ENCODE measurements around the gene LILRA1. TPM values are rescaled to one million over a fixed set of nuclear protein-coding genes. Genes with fewer than 3 reads are reported as not detected.
A peak's percentile ranks its signal among the peaks of the same experiment; 100 is the strongest.
"Not testable (repeated sequence)": the region's sequence is repeated elsewhere in the genome, so short reads cannot be mapped to it uniquely, and the experiment has no call there.

The LILRA1 gene
- total and polyA plus RNA-seq, 12 donors = 0.19 to 2.8 (median 0.40) TPM

DNA sequence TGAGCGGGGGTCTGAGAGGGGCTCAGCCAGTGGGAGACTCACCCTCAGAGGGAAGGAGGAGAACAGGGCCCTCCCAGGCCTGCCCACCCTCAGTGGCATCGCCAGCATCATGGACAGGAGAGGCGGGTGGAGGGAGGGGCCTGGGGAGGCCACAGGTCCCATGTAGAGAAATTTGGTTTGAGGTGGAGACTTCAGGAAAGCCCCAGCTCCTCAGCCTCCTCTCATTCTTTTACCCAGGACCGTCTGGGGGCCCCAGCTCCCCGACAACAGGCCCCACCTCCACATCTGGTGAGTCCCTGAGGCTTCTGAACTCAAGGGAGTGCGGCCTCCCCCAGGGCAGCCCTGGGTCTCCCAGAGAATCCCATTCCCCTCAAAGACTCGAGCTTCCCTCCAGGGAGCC lies 40.0 kb downstream of the LILRA1 start:
- H3K4me3 ChIP-seq = no peak overlapping the region
- WGBS, 2 donors = 61 to 77% methylated on average over 7 of the region's 7 CpGs
- TF ChIP-seq, protein P1, sequence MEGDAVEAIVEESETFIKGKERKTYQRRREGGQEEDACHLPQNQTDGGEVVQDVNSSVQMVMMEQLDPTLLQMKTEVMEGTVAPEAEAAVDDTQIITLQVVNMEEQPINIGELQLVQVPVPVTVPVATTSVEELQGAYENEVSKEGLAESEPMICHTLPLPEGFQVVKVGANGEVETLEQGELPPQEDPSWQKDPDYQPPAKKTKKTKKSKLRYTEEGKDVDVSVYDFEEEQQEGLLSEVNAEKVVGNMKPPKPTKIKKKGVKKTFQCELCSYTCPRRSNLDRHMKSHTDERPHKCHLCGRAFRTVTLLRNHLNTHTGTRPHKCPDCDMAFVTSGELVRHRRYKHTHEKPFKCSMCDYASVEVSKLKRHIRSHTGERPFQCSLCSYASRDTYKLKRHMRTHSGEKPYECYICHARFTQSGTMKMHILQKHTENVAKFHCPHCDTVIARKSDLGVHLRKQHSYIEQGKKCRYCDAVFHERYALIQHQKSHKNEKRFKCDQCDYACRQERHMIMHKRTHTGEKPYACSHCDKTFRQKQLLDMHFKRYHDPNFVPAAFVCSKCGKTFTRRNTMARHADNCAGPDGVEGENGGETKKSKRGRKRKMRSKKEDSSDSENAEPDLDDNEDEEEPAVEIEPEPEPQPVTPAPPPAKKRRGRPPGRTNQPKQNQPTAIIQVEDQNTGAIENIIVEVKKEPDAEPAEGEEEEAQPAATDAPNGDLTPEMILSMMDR (IDR thresholded peaks at IDR 0.05) = no peak
- no peak for ATAC-seq
- H3K36me3 ChIP-seq = no peaks in the 10 kb centered on the region
- peaks cover 0 to 4% (median 0%) of the 10 kb centered on the region in 9 donors for H3K4me1 ChIP-seq
- no peak overlapping the region for H3K27ac ChIP-seq
- H3K9me3 ChIP-seq = no peaks in the 10 kb centered on the region
- DNase-seq = no peak
- intact Hi-C loops (cut with DNase I) = no loop called here
- H3K27me3 ChIP-seq = peaks cover 0 to 39% (median 25%) of the 10 kb centered on the region in 7 donors

DNA sequence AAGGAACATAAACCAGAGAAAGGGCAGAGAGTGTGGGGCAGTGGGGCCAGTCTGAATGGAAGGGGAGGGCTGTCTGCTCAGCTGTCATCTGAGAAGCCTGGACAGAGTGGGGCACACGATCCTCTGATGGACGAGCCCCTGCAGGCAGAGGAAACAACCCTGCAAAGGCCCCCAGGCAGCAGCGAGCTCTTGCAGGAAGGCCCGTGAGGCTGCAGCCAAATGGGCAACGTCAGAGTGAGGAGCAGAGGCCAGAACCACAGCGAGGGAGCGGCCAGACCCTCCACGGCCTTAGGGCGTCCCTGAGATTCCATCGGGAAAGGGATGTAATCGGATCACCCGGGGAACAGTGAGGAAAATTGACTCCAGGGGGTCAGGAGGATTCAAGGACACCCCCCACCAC lies 42.6 kb downstream of the LILRA1 start:
- intact Hi-C loops (cut with DNase I); DNase-seq; H3K9me3 ChIP-seq; H3K4me1 ChIP-seq; H3K27ac ChIP-seq; ATAC-seq; H3K36me3 ChIP-seq; H3K4me3 ChIP-seq: not testable (repeated sequence)
- WGBS, 2 donors = 4 to 11% methylated on average over 10 to 12 of the region's 12 CpGs
- peaks cover 0 to 34% (median 21%) of the 10 kb centered on the region in 7 donors for H3K27me3 ChIP-seq

DNA sequence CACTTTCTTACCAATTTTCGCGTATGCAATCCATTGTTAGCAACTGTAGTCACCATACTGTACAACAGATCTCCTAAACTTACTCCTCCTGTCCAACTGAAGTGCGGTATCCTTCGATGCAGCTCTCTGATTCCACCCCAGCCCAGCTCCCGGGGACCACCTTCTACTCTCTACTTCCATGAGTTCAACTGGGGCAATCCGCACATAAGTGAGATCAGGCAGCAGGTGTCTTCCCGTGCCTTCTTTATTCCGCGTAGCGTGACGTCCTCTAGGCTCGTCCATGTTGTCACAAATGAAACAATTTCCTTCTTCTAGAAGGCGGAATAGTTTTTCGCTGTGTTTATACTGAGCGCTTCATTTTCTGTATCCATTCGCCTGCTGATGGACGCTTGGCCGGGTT lies 45.3 kb downstream of the LILRA1 start:
- H3K36me3 ChIP-seq = no peaks in the 10 kb centered on the region
- H3K27ac ChIP-seq = no peak overlapping the region
- TF ChIP-seq, protein P1 (IDR thresholded peaks at IDR 0.05) = no peak
- no peaks in the 10 kb centered on the region for H3K9me3 ChIP-seq
- peaks cover 0 to 26% (median 12%) of the 10 kb centered on the region in 7 donors for H3K27me3 ChIP-seq
- no peak overlapping the region for H3K4me3 ChIP-seq
- no peaks in the 10 kb centered on the region for H3K4me1 ChIP-seq
- DNase-seq (no peak), ATAC-seq (no peak)
- intact Hi-C loops (cut with DNase I) = no loop called here
- 91% methylated on average over 18 of the region's 18 CpGs for WGBS, 2 donors

DNA sequence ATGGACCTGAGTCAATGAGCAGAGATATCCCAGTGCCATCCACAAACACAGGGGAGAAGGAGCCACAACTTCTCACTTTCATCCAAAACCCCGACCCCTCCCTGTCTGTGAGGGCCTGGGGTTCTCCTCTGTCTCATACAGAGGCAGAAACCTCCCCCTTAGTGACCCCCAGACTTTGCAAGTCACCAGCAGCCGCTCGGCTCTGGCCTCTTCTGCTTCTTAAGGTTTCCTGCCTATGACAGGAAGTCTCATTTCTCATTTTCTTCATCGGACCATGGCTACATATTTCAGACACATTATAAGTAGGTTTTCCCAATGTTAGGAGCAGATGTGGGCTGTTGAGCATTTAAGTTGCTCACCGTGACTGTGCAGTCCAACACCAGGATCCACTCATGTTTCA lies 49.5 kb downstream of the LILRA1 start:
- H3K9me3 ChIP-seq; H3K36me3 ChIP-seq; intact Hi-C loops (cut with DNase I); DNase-seq; H3K4me1 ChIP-seq; H3K4me3 ChIP-seq: not testable (repeated sequence)
- Histone ChIP-seq H3K27ac (peak overlapping the region in 1 of 10 donors; percentile 73), H3K27me3 (peaks cover 0 to 23% (median 4%) of the 10 kb centered on the region in 7 donors)
- 41 to 59% methylated on average over 5 of the region's 5 CpGs for WGBS, 2 donors
- ATAC-seq = peak in 1 of 8 donors; percentile 9

DNA sequence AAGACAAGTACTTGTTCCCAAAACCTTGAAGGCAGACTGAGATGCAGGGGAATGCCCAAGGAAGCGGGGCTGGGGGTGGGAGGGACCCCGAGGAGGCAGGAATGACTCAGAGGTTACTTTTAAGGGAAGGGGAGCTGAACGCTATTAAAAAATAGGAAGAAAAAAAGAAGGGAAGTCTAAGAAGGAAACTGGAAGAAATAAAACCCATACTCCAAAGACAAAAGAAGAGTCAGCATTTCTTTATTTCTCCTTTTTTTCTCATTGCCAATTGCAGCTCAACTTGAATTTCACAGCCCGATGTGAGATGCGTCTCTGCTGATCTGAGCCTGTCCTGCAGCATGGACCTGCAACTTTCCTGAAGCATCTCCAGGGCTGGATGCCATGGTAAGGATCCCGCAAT lies 50.2 kb downstream of the LILRA1 start:
- WGBS, 2 donors = 46 to 69% methylated on average over 4 to 6 of the region's 6 CpGs
- DNase-seq; H3K36me3 ChIP-seq; intact Hi-C loops (cut with DNase I); H3K4me1 ChIP-seq; H3K9me3 ChIP-seq: not testable (repeated sequence)
- peak overlapping the region in 1 of 10 donors; percentile 26 for H3K4me3 ChIP-seq
- peak overlapping the region in 1 of 10 donors; percentile 73 for H3K27ac ChIP-seq
- H3K27me3 ChIP-seq = peaks cover 0 to 23% (median 4%) of the 10 kb centered on the region in 7 donors
- ATAC-seq = peak in 6 of 8 donors; percentile 30 to 74 (median 43)

DNA sequence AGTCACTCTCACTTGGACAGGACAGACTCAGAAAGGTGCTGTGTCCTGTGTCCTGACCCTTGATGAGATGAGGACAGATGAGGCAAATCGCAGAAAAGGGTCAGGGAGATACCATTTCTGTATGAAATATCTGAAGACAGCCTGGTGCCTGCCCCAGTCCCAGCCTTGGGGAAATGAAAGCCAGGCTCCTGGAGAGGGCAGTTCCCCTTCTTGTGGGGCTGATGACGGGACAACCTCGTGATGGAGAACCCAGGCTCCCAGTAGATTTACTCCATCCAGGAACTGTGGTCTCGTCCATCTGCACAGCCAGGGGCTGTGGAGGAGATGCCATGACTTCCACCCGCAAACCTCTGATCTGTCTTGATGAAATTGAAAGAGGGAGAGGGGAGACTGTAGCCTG lies 50.6 kb downstream of the LILRA1 start:
- no peaks in the 10 kb centered on the region for H3K36me3 ChIP-seq
- H3K9me3 ChIP-seq = no peaks in the 10 kb centered on the region
- peak in 7 of 8 donors; percentile 64 to 92 (median 73) for ATAC-seq
- TF ChIP-seq, protein P1 (IDR thresholded peaks at IDR 0.05) = no peak
- WGBS, 2 donors = 52 to 69% methylated on average over 4 to 5 of the region's 5 CpGs
- no peaks in the 10 kb centered on the region for H3K4me1 ChIP-seq
- intact Hi-C loops (cut with DNase I) = no loop called here
- peak in 1 of 2 donors; percentile 33 for DNase-seq
- peaks cover 0 to 23% (median 4%) of the 10 kb centered on the region in 7 donors for H3K27me3 ChIP-seq
- H3K27ac ChIP-seq = peak overlapping the region in 1 of 10 donors; percentile 68
- peak overlapping the region in 1 of 10 donors; percentile 26 for H3K4me3 ChIP-seq
